Measurements from ENCODE around the gene CUX1.

- TF ChIP-seq RARB (CRISPR knock-in tag; IDR thresholded peaks at IDR 0.05) (no peak), ARNTL (CRISPR knock-in tag; IDR thresholded peaks at IDR 0.05; ENCODE audit: borderline replicate concordance, low read depth) (no peak), OSR1 (CRISPR knock-in tag; IDR thresholded peaks at IDR 0.05) (no peak), ISL1 (CRISPR knock-in tag; IDR thresholded peaks at IDR 0.05) (no peak), PATZ1 (CRISPR knock-in tag; IDR thresholded peaks at IDR 0.05; ENCODE audit: borderline replicate concordance) (no peak), TSHZ2 (CRISPR knock-in tag; IDR thresholded peaks at IDR 0.05) (no peak), TOX (CRISPR knock-in tag; IDR thresholded peaks at IDR 0.05; ENCODE audit: borderline replicate concordance) (no peak), ZNF70 (CRISPR knock-in tag; IDR thresholded peaks at IDR 0.05) (no peak), ESRRG (CRISPR knock-in tag; IDR thresholded peaks at IDR 0.05) (no peak), ZC3H10 (CRISPR knock-in tag; IDR thresholded peaks at IDR 0.05) (no peak), ZFP3 (CRISPR knock-in tag; IDR thresholded peaks at IDR 0.05) (no peak), CREB5 (CRISPR knock-in tag; IDR thresholded peaks at IDR 0.05; ENCODE audit: low read depth) (no peak)
Measured at GRCh38 chr7:102189756-102190155, 372.3 kb downstream of the CUX1 start.

Data from SK-N-SH treated with all-trans-retinoic acid at 6 μM for 48 hours (cell line).